UCSD-AML1 (cell line): Measurements from ENCODE around the gene C1QB.

Experiments used
- DNase-seq: peaks from one replicate; lab custom pipeline; 2025; ENCODE audit not compliant: unreplicated experiment; lab: John Stamatoyannopoulos, UW

Gene C1QB

GRCh38 chr1:22633697-22634463, 19.2 kb upstream of the C1QB start:
- DNase-seq, result no peak

- no peak for DNase-seq
Measured at GRCh38 chr1:22635436-22635835, 17.6 kb upstream of the C1QB start.

- DNase-seq, result no peak
Measured at GRCh38 chr1:22636353-22636752, 16.7 kb upstream of the C1QB start, which contains the start of gene C1QA. Gene C1QA, plus strand, starts transcription at chr1:22636628. Its CDS starts 989 bp downstream, at chr1:22637617.

- no peak for DNase-seq
Measured at GRCh38 chr1:22636927-22637326, 16.1 kb upstream of the C1QB start.

GRCh38 chr1:22637907-22638445, 15.1 kb upstream of the C1QB start:
- DNase-seq, result no peak

- no peak for DNase-seq
Measured at GRCh38 chr1:22638476-22639234, 14.4 kb upstream of the C1QB start.

GRCh38 chr1:22639286-22639685, 13.8 kb upstream of the C1QB start:
- DNase-seq, result no peak

GRCh38 chr1:22641247-22641646, 11.8 kb upstream of the C1QB start:
- DNase-seq, result no peak

GRCh38 chr1:22641906-22642636, 11.0 kb upstream of the C1QB start:
- DNase-seq, result peak; percentile 66

GRCh38 chr1:22643381-22643780, 9.7 kb upstream of the C1QB start, which contains the start of gene C1QC:
Gene C1QC, plus strand, starts transcription at chr1:22643633. Its CDS starts 391 bp downstream, at chr1:22644024.
- no peak for DNase-seq

- DNase-seq, result no peak
Measured at GRCh38 chr1:22643928-22644327, 9.1 kb upstream of the C1QB start.

GRCh38 chr1:22645931-22646330, 7.1 kb upstream of the C1QB start:
- DNase-seq, result no peak

GRCh38 chr1:22646384-22646783, 6.7 kb upstream of the C1QB start:
- DNase-seq, result no peak

- DNase-seq, result no peak
Measured at GRCh38 chr1:22650089-22650693, 2.8 kb upstream of the C1QB start.

- no peak for DNase-seq
Measured at GRCh38 chr1:22651941-22652856, 837 bp upstream of the C1QB start.

- no peak for DNase-seq
Measured at GRCh38 chr1:22654692-22655091, 1.7 kb downstream of the C1QB start.

GRCh38 chr1:22658385-22659163, 5.5 kb downstream of the C1QB start:
- no peak for DNase-seq

GRCh38 chr1:22660716-22661241, 7.7 kb downstream of the C1QB start:
- no peak for DNase-seq

GRCh38 chr1:22661880-22662279, 8.8 kb downstream of the C1QB start:
- DNase-seq, result no peak
